ENCODE results near the gene EXOC2.

DNA sequence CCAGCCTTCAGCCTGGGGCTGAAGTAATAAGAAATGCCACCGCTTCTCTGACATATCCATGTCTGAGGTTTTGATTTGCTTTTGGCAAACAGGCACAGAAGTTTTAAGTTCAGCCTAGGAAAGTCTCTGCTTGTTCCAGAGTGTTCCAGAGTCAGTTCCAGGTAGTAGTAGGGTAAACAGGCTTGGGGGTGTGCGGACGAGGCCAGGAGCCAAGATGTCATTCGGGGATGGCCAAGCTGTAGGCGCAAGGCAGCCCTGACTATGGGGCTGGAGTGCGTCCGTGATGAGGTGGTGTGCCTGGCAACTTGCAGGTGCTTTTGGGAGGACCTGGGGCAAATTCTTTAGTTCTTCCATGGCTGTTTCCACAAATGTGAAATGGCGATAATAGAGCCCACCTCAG lies 241.1 kb downstream of the EXOC2 start:
- TF ChIP-seq, protein P1, sequence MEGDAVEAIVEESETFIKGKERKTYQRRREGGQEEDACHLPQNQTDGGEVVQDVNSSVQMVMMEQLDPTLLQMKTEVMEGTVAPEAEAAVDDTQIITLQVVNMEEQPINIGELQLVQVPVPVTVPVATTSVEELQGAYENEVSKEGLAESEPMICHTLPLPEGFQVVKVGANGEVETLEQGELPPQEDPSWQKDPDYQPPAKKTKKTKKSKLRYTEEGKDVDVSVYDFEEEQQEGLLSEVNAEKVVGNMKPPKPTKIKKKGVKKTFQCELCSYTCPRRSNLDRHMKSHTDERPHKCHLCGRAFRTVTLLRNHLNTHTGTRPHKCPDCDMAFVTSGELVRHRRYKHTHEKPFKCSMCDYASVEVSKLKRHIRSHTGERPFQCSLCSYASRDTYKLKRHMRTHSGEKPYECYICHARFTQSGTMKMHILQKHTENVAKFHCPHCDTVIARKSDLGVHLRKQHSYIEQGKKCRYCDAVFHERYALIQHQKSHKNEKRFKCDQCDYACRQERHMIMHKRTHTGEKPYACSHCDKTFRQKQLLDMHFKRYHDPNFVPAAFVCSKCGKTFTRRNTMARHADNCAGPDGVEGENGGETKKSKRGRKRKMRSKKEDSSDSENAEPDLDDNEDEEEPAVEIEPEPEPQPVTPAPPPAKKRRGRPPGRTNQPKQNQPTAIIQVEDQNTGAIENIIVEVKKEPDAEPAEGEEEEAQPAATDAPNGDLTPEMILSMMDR (IDR thresholded peaks at IDR 0.05; ENCODE audit: low read depth, low read length, poor library complexity, severe bottlenecking) = no peak
- no peak for TF ChIP-seq EZH2phosphoT487 (IDR thresholded peaks at IDR 0.05; ENCODE audit: borderline replicate concordance, low read length)

Measured in DOHH2 (cell line).